Anterior cingulate cortex (tissue), 58 donors: Measurements from ENCODE around the gene HDAC4.

ENCODE experiments used
- DNase-seq, 58 donors: peaks; one replicate each; lab custom pipeline; 2025; lab: John Stamatoyannopoulos, UW

The HDAC4 gene

GRCh38 chr2:239057533-239057932 lies 343.3 kb downstream of the HDAC4 start:
- no peak for DNase-seq

DNA sequence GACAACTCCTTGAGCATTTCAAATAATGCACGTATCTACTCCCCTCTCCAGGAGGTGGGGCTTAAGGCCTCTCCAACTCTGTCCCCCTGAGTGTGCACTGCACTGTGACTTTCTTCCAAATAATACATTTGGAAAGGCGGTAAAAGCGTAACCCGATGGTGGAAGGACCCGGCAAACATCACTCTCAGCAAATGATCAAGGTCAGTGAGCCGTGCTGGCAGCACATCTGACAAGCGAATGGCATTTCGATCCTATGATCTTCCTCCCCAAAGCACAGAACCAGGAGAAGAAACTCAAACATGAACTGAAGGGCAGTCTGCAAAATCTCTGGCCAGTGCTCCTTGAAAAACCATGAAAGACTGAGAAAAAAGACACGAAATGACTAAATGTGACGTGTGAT lies 344.2 kb downstream of the HDAC4 start:
- no peak for DNase-seq

DNA sequence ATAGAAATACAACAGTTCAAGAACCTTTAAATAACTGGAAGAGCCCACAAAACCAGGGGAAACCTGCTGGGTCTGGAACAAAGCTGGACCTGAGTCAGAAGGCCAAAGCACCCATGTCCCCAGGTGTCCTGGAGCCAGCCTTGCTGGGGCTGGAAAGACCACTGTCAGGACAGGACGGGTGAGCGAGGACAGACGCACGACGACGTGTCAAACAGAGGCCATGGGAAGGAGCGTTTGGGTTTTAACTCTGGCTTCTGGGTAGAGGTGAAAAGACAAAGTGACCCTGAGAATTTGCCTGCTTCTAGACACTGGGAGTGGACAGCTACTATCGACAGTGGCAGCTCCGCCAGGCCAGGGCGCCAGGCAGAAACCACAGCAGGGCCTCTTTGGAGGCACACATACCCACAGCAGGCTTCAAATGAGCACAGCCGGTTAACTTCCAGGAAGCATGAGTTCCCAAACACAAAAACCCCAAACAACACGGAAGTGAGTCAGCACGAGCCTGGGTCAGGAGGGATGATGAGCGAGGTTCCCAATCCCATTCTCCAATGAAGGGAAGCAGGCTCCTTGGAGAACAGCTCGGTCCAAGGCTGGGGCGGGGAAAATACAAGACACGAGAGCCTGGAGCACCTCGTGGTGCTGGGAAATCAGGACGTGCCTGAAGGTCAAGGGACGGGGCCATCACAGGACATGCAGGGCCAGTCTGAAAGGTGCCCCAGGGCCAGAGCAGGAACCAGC lies 344.9 kb downstream of the HDAC4 start:
- DNase-seq: no peak

- DNase-seq: no peak
Measured at GRCh38 chr2:239054921-239055320, 345.9 kb downstream of the HDAC4 start.

- no peak for DNase-seq
Measured at GRCh38 chr2:239053801-239054503, 346.9 kb downstream of the HDAC4 start.

DNA sequence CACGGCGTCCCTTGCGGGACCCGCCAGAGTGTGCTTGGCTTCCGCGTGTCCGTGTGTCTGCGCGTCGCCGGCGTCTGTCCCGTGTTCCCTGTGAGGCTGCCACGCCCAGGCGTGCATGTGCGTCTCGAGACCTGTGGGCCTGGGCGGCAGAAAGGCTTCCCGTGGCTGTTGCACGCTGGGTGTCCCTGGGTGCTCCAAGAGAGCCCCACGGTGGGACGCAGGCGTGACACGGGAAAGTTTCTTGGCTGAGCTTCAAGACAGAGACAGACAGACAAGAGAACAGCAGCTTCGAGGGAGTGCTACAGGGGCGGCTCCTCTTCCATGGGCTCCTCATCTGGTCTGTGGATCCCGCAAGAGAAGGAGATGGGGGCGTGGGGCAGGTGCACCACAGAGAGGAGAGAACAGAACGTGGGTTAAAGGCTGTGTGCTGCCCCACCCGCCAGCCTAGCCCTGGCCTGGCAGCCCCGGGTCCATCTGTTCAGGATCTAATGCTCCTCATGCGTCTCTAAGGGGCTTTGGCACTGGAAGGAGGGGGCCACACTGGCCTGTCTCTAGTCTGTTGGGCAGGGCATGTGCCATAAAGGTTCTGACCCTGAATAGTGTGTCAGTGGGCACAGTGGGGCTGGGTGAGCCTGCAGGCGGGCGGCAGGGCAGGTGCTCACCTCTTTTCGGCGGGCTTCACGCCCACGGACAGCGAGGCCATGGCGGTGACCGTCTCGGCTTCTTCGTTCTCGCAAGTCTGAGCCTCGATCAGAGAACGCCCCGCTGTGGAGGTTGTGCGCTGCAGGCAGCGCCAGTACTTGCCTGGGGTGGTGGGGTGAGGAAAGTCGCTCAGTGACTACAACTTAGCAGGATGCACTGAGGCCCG lies 347.8 kb downstream of the HDAC4 start:
- DNase-seq: no peak

DNA sequence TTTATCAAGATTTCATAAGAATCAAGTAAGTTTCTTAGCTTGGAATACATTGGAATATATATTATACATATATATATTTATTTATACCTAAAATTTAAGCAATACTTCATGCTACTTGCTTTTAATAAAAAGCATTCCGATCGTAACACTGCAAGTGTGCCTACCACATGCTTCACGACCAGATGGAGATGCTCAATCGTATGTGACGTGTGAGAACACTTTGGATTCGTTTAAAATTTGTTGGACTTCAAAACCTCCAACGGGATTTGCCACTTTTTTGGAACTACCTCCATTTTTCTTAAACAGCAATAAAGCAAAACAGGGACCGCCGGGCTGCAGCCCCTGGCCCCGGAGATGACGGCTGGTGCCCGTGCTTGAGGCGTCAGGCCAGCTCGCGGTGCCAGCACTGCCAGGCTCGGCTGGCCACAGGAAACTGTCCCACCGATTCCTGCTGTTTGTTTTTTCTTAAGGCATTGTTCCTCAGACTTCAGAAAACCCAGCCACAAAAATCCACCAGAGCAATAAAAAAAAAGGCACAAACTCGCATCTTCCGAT lies 348.9 kb downstream of the HDAC4 start:
- no peak for DNase-seq

DNA sequence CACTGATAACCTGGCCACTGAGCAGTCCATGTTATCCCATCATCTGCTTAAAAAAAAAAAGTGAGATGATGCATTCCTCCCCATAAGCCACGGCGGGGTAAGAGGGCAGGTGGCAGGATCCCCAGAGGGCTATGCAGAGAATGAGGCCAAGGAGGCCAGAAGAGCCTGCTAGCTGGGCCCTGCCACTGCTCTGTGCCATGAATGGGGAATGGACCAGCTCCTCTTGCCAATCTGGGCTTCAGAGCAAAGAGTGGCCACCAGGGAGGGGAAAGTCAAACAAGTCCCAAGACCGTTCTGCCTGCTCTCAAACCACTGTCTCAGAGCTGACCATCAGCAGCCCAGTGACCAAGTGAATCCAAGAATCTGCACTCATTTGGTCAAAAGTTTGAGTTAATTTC lies 350.6 kb downstream of the HDAC4 start:
- DNase-seq: no peak

DNA sequence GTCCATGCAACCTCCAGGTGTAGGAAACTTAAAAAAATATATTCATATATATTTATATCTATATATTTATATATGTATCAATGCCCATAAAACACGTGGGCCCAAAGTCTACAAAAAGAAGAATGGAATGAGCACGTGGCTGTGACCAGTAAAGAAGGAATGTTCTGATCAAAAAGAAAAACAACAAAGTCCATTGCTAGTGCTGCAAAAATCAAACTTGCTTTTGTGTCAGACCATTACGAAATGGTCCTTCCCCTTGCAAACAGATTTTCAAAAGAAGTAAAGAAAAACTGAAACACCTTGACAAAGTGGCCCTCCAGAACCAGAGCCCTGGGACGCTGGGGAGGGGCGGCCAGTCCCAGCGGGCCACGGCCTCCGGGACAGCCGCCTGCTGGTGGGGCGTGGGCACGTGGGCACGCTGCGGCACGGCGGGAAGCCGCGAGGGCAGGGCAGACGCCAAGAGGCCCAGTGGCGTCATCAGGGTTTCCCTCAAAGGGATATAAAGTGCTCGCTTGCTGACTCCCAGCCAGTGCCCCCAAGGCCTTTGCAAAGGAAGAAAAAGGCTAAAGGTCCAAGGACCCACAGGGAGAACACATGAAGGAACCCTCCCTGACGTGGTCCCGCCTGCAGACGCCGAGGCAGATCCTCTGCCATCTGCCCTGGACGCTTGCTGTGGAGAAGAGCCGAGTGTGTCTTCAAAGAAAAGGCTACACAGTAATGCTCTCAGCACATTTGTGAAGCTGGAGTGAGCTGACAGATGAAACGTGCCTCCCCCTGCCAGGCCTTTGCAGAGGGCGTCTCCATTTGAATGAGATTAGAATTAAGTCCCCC lies 351.2 kb downstream of the HDAC4 start:
- DNase-seq: no peak

DNA sequence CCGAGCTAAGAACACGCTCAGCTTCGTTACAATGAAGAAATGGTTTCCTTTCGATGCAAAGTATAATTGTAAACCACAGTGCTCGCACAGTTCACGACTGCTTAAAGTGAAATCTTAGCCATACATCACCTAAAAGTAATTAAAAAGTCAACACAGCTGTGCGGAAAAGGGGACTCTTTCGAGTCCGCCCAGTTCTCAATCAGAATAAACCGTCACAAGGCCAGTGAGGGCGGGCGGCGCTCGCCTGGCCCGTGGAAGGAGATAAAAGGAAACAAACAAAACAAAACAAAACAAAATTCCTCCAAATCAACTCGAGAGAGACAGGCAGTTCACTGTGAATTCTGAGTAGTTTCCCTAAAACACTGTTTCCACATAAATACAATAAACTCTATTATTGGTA lies 352.1 kb downstream of the HDAC4 start:
- DNase-seq: no peak

DNA sequence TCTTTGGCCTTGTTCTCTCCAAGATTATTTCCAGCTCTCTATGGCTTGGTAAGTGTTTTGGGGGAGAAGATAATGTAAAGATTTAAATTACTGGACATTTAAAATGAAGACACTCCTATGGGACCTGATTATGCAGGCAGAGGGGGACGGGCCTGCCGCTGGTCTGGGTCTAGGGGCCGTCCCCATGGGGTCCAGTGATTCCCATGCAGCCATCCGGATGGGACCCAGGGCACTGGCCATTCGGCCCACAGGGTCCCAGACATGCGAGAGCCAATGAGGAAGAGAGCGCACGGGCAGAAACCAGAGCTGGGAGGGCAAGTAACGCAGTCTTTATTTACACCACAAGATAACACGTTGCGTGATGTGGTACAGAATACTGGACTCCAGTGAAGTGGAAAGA lies 353.0 kb downstream of the HDAC4 start:
- DNase-seq: no peak

GRCh38 chr2:239047420-239047819 lies 353.4 kb downstream of the HDAC4 start:
- no peak for DNase-seq

DNA sequence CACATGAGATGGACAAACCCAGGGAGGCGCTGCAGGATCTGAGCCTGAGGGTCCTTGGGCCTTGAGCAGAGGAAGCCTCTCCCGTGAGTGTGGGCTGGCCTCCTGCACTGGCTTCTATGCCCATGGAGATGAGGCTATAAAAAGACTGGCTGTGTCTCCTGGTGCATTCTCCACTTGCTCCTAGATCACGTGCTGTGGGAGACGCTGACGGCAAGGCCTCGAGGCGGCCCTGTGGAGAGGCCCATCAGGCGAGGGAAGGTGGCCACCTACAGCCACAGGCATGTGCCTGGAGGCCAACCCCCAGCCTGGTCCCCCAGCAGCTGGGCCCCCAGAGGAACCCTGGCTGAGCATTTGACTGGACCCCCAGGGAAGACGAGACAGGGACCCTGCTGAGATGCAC lies 354.0 kb downstream of the HDAC4 start:
- no peak for DNase-seq

- no peak for DNase-seq
Measured at GRCh38 chr2:239044336-239044735, 356.5 kb downstream of the HDAC4 start.

- DNase-seq: no peak
Measured at GRCh38 chr2:239043326-239043725, 357.5 kb downstream of the HDAC4 start.

DNA sequence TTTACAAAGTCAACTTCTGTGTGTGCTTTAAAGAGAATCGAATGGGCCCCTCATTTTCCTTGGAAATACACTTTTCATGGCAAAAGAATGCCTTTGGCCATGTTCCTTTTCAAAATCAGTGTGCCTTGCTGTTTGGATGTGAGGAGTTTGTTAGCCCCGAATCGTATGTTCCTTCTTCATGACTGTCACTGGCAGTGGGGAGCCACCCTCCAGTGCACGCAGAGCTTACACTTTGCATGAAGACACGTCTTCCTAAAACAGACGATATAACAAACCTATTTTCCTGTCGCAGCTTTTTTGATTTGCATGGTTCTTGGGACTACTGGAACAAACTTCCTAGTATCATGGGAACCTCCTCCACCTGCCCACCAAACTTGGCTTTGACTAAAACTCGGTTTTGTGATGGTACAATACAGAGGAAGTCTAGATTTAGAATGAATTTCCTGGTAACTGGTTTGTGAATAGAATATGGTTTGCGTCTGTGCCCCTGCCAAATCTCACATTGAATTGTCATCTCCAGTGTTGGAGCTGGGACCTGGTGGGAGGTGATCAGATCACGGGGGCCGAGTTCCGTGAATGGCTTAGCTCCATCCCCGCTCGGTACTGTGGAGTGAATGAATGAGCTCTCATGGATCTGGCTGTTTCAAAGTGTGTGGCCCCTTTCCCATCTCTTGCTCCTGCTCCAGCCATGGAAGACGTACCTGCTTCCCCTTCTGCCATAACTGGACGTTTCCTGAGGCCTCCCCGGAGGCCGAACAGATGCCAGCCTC lies 358.1 kb downstream of the HDAC4 start:
- peak in 3 of 58 donors; percentile 20 to 36 (median 23) for DNase-seq

- no peak for DNase-seq
Measured at GRCh38 chr2:239042046-239042445, 358.8 kb downstream of the HDAC4 start.

DNA sequence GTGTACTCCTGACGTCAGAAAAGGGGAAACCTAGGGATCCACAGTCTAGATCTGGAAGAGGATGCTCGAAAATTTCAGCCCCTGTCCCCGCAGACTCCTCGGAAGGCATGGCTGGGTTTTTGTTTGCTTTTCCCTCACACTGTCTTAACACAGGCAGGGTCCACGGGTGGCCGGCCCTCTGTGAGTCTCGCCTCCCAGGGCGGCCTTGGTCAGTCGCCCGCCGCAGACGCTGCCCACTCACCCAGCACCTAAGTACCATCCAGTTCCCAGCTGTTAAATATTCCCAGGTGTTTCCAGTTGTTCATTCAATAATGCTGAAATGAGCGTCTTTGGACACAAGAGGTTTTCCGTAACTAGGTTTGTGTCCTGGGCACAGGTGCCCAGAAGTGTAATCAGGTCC lies 359.8 kb downstream of the HDAC4 start:
- DNase-seq: no peak

- DNase-seq: peak in 32 of 58 donors; percentile 24 to 86 (median 64)
Measured at GRCh38 chr2:239040152-239040761, 360.6 kb downstream of the HDAC4 start.
